HG02642 (cell line): ENCODE measurements around the gene SUN3.
"Not testable (repeated sequence)": the region's sequence is repeated elsewhere in the genome, so short reads cannot be mapped to it uniquely, and the experiment has no call there.

ENCODE experiments used
- ATAC-seq: cut with Tn5 transposase; IDR thresholded peaks from one replicate; pipeline ENCODE4 v1.9.1; 2021; ENCODE audit warnings: mild to moderate bottlenecking; ENCODE audit not compliant: unreplicated experiment, poor library complexity

SUN3 gene

DNA sequence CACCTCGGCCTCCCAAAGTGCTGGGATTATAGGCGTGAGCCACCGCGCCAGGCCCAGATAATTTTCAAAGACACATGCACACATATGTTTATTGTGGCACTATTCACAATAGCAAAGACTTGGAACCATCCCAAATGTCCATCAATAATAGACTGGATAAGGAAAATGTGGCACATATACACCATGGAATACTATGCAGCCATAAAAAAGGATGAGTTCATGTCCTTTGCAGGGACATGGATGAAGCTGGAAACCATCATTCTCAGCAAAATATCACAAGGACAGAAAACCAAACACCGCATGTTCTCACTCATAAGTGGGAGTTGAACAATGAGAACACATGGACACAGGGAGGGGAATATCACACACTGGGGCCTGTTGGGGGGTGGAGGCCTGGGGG lies 48.3 kb downstream of the SUN3 start:
- not testable (repeated sequence) for ATAC-seq

DNA sequence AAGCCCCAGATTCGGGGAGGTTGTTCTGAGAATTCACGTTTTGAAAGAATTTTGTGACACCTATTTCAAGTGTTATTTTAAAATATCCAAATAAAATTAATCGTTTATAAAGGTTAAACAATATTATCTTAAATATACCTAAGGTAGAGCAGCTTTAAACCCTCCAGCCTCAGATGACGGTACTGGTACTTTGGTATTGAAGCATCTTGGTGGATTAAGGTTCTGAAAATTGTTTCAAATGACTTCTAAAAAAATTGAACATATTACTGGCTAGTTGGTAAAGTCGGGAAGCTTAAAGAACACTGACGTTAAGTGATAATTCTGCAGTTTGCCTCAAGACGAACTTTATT lies 49.1 kb downstream of the SUN3 start:
- ATAC-seq = no peak

GRCh38 chr7:47979145-47979831 lies 49.6 kb downstream of the SUN3 start, which contains the start of gene HUS1:
TSS of gene HUS1 (minus strand) at chr7:47979615. CDS start at chr7:47979519, 96 bp downstream.
- ATAC-seq = peak; percentile 99

DNA sequence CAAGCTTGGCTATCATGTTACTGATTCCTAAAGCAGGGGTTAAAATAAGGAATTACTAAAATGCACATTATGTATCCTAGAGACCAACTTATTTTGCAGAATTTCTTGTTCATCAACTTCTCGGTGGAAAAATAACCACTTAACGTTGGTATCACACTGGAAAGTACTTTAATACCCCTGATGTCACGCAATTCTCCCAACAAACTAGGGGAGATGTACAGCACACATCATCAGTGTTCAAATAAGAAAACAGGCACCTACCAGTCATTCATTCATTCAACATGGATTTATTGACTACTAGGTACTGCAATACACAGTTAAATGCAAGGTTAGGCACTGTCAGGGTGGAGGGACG lies 50.1 kb downstream of the SUN3 start:
- no peak for ATAC-seq

- peak; percentile 48 for ATAC-seq
Observed at GRCh38 chr7:47973739-47974138, 55.2 kb downstream of the SUN3 start.

GRCh38 chr7:47970761-47971160 lies 58.1 kb downstream of the SUN3 start:
- ATAC-seq = no peak

- ATAC-seq = peak; percentile 82
Observed at GRCh38 chr7:47968847-47969774, 59.8 kb downstream of the SUN3 start.

DNA sequence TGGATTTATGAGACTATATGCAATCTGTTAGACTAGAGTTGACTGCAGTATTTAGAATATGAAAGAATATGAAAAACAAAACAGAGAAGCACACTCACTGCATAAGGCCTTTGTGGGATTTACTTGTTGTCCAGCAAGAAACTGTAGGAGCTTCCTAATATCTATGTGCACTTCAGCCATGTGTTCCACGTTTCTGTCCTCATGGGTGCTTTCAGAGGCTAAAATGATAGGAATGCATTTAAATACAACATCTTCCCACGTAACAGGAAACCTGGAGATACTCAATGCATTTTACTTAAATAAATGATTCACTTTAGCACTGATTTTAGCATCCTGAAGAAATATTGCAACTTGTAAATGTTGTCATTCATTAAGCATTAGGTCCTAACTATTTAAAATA lies 61.2 kb downstream of the SUN3 start:
- ATAC-seq = no peak

DNA sequence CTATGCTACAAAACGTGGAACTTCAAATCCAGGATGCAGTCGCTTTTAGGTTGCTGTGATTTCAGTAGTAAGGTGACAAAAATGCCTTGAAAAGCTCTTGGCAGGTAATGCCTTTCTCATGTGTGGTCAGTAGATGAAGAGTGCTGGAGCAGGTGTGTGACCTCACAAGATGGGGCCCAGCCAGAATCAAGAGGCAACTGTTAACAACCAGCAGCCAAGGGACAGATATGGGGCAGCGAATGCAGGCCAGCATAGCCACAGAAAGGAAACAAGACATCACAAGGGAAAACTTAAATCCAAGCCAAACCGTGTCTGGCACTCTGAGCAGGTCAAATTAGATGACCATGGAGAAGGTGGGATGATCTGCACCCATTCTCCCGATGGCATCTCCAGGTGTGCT lies 61.8 kb downstream of the SUN3 start:
- ATAC-seq = no peak

GRCh38 chr7:47965456-47965855 lies 63.5 kb downstream of the SUN3 start:
- ATAC-seq = no peak

DNA sequence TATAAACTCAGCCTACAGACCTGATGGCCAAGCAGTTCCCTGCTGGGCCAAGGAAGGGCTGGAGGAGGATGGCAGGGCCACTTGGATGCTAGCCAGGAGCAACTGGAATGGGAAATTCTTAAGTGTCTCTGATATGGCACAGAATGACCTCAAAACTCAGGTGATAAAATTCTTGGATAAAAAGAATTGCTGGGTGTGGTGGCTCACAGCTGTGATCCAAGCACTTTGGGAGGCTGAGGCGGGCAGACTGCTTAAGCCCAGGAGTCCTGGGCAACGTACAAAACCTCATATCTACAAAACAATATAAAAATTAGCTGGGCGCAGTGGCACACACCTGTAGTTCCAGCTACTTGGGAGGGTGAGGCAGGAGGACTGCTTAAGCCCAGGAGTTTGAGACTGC lies 66.6 kb downstream of the SUN3 start:
- no peak for ATAC-seq

GRCh38 chr7:47957156-47957555 lies 71.8 kb downstream of the SUN3 start:
- no peak for ATAC-seq

DNA sequence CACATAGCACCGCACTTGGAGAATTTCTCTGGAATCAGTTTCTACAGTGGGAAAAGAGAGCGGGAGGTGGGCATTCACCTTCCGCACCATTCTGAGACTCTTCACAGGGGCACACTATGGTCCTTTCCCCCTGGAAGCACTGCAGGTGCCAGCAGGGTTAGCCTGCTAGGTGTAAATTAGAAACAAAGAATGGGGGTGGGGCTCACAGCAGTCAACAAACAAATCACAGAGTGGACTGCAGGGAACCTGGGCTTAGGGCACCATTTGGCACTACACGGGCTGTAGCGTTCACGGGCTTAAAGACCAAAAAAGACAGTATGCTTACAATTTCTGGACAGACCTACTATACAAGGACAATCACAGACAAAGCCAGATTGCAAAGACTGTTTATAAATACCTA lies 72.7 kb downstream of the SUN3 start:
- no peak for ATAC-seq

DNA sequence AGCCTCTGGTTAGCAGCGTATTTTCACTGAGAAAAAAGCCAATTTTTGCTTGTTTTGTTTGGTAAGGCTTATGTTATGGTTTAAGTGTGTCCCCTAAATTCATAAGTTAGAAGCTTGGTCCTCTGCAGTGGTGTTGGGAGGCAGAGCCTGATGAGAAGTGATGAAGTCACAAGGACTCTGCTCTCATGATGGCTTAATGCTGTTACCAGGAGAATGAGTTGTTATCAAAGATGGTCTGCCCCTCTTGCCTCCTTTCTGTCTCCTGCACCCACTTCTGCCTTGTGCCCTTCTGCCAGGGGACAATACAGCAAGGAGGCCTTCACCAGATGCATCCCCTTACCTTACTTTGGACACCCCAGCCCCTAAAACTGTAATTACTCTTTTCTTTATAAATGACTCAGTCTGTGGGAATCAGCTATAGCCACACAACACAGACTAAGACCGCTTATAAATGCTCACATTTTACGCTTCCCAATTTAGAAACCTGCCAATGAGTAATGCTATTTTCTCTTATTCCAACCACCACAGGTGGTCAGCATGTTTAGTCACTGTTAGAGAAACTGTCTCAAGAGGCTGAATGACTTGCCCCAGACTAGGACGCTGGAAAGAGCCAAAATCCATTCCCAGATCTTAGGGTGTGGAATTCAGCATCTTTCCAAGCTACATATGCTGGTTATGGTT lies 74.5 kb downstream of the SUN3 start:
- ATAC-seq = peak; percentile 43

DNA sequence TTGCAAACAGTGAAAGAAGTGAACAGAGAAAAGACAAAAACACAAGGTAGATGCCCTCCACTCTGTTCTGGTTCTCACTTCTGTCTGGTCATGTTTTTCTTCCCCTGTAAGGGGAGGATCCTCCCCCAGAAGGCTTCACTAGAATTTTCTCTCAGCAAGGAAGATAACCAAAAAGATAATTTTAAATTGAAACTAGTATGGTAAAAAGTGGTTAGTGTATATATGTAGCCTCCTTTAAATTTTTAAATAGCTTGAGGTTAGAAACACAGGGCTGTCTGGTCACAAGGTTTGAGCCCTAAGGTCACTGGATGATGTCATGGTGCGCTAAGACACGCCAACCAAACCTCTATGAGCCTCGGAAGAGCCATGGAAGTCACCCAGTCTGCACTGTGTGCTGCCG lies 75.1 kb downstream of the SUN3 start:
- ATAC-seq = peak; percentile 39

- no peak for ATAC-seq
Observed at GRCh38 chr7:47952224-47952623, 76.7 kb downstream of the SUN3 start.

- ATAC-seq = peak; percentile 50
Observed at GRCh38 chr7:47951374-47951773, 77.5 kb downstream of the SUN3 start.

- no peak for ATAC-seq
Observed at GRCh38 chr7:47950714-47951113, 78.2 kb downstream of the SUN3 start.

- no peak for ATAC-seq
Observed at GRCh38 chr7:47949703-47950102, 79.2 kb downstream of the SUN3 start.

GRCh38 chr7:47948141-47948790 lies 80.6 kb downstream of the SUN3 start, which contains the start of gene PKD1L1:
TSS of gene PKD1L1 (minus strand) at chr7:47948466. CDS start at chr7:47948440, 26 bp downstream.
- no peak for ATAC-seq

DNA sequence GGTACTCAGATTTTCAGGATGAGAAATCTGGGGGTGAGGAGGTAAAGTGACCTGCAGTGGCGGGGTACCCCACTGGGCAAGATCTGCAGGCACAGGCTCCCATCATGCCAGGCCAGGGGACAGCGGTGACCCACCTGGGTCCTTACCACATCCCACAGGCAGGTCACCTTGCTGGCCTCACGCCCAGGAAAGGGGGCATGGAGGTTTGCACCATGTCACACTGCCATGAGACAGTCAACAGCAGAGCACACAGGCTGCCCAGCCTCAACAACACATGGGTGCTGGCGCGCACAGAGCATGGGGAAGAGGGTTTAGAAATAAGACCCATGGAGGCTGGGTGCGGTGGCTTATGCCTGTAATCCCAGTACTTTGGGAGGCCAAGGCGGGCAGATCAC lies 81.6 kb downstream of the SUN3 start:
- ATAC-seq = no peak
